ENCODE measurements around the gene RAMAC.
"Not testable (repeated sequence)": the region's sequence is repeated elsewhere in the genome, so short reads cannot be mapped to it uniquely, and the experiment has no call there.

RAMAC gene

GRCh38 chr15:82985688-82986441, at the start of gene RAMAC:
Gene RAMAC (plus strand): TSS chr15:82986210. CDS start chr15:82989019, 2,809 bp downstream.
- peak; percentile 87 for DNase-seq (ENCODE audit: low read depth)

GRCh38 chr15:82936966-82937711, 48.9 kb upstream of the RAMAC start:
- no peak for DNase-seq (ENCODE audit: low read depth)

GRCh38 chr15:82937712-82938058, 48.3 kb upstream of the RAMAC start:
- DNase-seq (ENCODE audit: low read depth), result no peak

GRCh38 chr15:82939678-82940077, 46.3 kb upstream of the RAMAC start:
- DNase-seq (ENCODE audit: low read depth), result not testable (repeated sequence)

GRCh38 chr15:82942691-82943090, 43.3 kb upstream of the RAMAC start:
- no peak for DNase-seq (ENCODE audit: low read depth)

- DNase-seq (ENCODE audit: low read depth), result no peak
These were observed 42.8 kb upstream of the RAMAC start for GRCh38 chr15:82943176-82943575.

- DNase-seq (ENCODE audit: low read depth), result no peak
These were observed 42.0 kb upstream of the RAMAC start for GRCh38 chr15:82944056-82944455.

- no peak for DNase-seq (ENCODE audit: low read depth)
These were observed 41.2 kb upstream of the RAMAC start for GRCh38 chr15:82944821-82945220.

- DNase-seq (ENCODE audit: low read depth), result no peak
These were observed 40.7 kb upstream of the RAMAC start for GRCh38 chr15:82945326-82945725.

- DNase-seq (ENCODE audit: low read depth), result no peak
These were observed 39.8 kb upstream of the RAMAC start for GRCh38 chr15:82946155-82946701.

- DNase-seq (ENCODE audit: low read depth), result no peak
These were observed 35.7 kb upstream of the RAMAC start for GRCh38 chr15:82950295-82950694.

- DNase-seq (ENCODE audit: low read depth), result no peak
These were observed 35.2 kb upstream of the RAMAC start for GRCh38 chr15:82950746-82951370.

- no peak for DNase-seq (ENCODE audit: low read depth)
These were observed 34.4 kb upstream of the RAMAC start for GRCh38 chr15:82951472-82952157.

- DNase-seq (ENCODE audit: low read depth), result no peak
These were observed 33.6 kb upstream of the RAMAC start, which contains the start of gene HOMER2 for GRCh38 chr15:82952158-82953081. Gene HOMER2 (minus strand): TSS chr15:82952720. CDS start chr15:82952535, 185 bp downstream.

GRCh38 chr15:82958638-82959037, 27.4 kb upstream of the RAMAC start:
- no peak for DNase-seq (ENCODE audit: low read depth)

- DNase-seq (ENCODE audit: low read depth), result no peak
These were observed 26.6 kb upstream of the RAMAC start for GRCh38 chr15:82959423-82959822.

- DNase-seq (ENCODE audit: low read depth), result no peak
These were observed 25.2 kb upstream of the RAMAC start for GRCh38 chr15:82960766-82961165.

- no peak for DNase-seq (ENCODE audit: low read depth)
These were observed 22.3 kb upstream of the RAMAC start for GRCh38 chr15:82963471-82964341.

- no peak for DNase-seq (ENCODE audit: low read depth)
These were observed 21.1 kb upstream of the RAMAC start for GRCh38 chr15:82964890-82965289.

- DNase-seq (ENCODE audit: low read depth), result no peak
These were observed 19.3 kb upstream of the RAMAC start for GRCh38 chr15:82966671-82967071.

Measured in activated T-cell treated with anti-CD3 and anti-CD28 coated beads for 24 hours (primary cell).